Lower lobe of right lung (tissue), 2 donors: Measurements from ENCODE around the gene M6PR. TPM values are rescaled to one million over a fixed set of nuclear protein-coding genes. Genes with fewer than 3 reads are reported as not detected.

Source experiments
- ATAC-seq, 2 donors: fragments of 200-7000 bp; cut with Tn5 transposase; one replicate each; pipeline ENCODE4 v1.9.1; 2020 to 2022; ENCODE audit warnings: mild to moderate bottlenecking in 2 of 2, moderate library complexity in 2 of 2
- DNase-seq: peaks from one replicate; pipeline ENCODE4 v3.0.0-alpha.2; 2020
- H3K27ac ChIP-seq: fragments of 200-600 bp; one replicate; pipeline ENCODE4 v1.8.0; 2022
- H3K27me3 ChIP-seq: fragments of 200-600 bp; one replicate; pipeline ENCODE4 v1.8.0; 2022; ENCODE audit warnings: low read depth
- H3K36me3 ChIP-seq: fragments of 200-600 bp; one replicate; pipeline ENCODE4 v1.8.0; 2022; ENCODE audit warnings: mild to moderate bottlenecking
- H3K4me1 ChIP-seq: fragments of 200-600 bp; one replicate; pipeline ENCODE4 v1.8.0; 2022
- H3K4me3 ChIP-seq: fragments of 200-600 bp; one replicate; pipeline ENCODE4 v1.8.0; 2022; ENCODE audit warnings: mild to moderate bottlenecking
- H3K9me3 ChIP-seq: fragments of 200-600 bp; one replicate; pipeline ENCODE4 v1.8.0; 2022
- CTCF ChIP-seq: fragments of 200-600 bp; IDR thresholded peaks from one replicate; pipeline ENCODE4 v1.8.0; 2022; ENCODE audit warnings: antibody characterized with exemption, mild to moderate bottlenecking
- intact Hi-C: fragments of 100-400 bp; cut with DNase I; formaldehyde crosslinking; loops from one replicate; pipeline ENCODE4 v1.11.0; 2022
- total RNA-seq: library from RNA; stranded (reverse); fragmentation: NEBNext Ultra II Directional; extraction: Animal tissue kit (Norgen Biotek cat#: 25700); gene quantifications from one replicate; pipeline ENCODE4 v1.2.1, GENCODE V29; 2021
- donor health status: DM: no; HTN: yes; CAD: no; lungs with severe emphysema.

Gene M6PR
- total RNA-seq, 1 donor from 2014 or later, result 226 TPM

- intact Hi-C loops, result no loop called here
- Histone ChIP-seq H3K36me3 (no peaks in the 10 kb centered on the region), H3K4me3 (no peak overlapping the region), H3K4me1 (no peaks in the 10 kb centered on the region), H3K27ac (no peak overlapping the region), H3K9me3 (no peaks in the 10 kb centered on the region), H3K27me3 (no peaks in the 10 kb centered on the region)
- ATAC-seq (no peak), DNase-seq (no peak)
- TF ChIP-seq CTCF, result no peak
Measured at GRCh38 chr12:8899830-8900229, 49.6 kb downstream of the M6PR start.

- Histone ChIP-seq H3K27ac (no peak overlapping the region), H3K9me3 (no peaks in the 10 kb centered on the region), H3K36me3 (no peaks in the 10 kb centered on the region), H3K4me1 (no peaks in the 10 kb centered on the region), H3K27me3 (no peaks in the 10 kb centered on the region), H3K4me3 (no peak overlapping the region)
- ATAC-seq, result no peak
- no peak for TF ChIP-seq CTCF
- intact Hi-C loops, result no loop called here
- DNase-seq, result no peak
Measured at GRCh38 chr12:8897081-8897480, 52.4 kb downstream of the M6PR start.

- Histone ChIP-seq H3K4me3 (no peak overlapping the region), H3K4me1 (peaks cover 5% of the 10 kb centered on the region), H3K9me3 (no peaks in the 10 kb centered on the region), H3K36me3 (no peaks in the 10 kb centered on the region), H3K27ac (no peak overlapping the region), H3K27me3 (no peaks in the 10 kb centered on the region)
- no peak for TF ChIP-seq CTCF
- DNase-seq, result no peak
- intact Hi-C loops, result no loop called here
- ATAC-seq, result no peak
Measured at GRCh38 chr12:8894986-8895385, 54.5 kb downstream of the M6PR start.

GRCh38 chr12:8894378-8894777 is 55.1 kb downstream of the M6PR start:
- TF ChIP-seq CTCF, result no peak
- Histone ChIP-seq H3K4me3 (no peak overlapping the region), H3K9me3 (no peaks in the 10 kb centered on the region), H3K4me1 (peaks cover 5% of the 10 kb centered on the region), H3K27ac (no peak overlapping the region), H3K27me3 (no peaks in the 10 kb centered on the region), H3K36me3 (no peaks in the 10 kb centered on the region)
- DNase-seq (no peak), ATAC-seq (no peak)
- intact Hi-C loops, result no loop called here

- Histone ChIP-seq H3K4me3 (no peak overlapping the region), H3K27ac (no peak overlapping the region), H3K27me3 (no peaks in the 10 kb centered on the region), H3K4me1 (peaks cover 5% of the 10 kb centered on the region), H3K36me3 (no peaks in the 10 kb centered on the region), H3K9me3 (no peaks in the 10 kb centered on the region)
- no peak for ATAC-seq
- no peak for TF ChIP-seq CTCF
- DNase-seq, result no peak
- intact Hi-C loops, result no loop called here
Measured at GRCh38 chr12:8891976-8892375, 57.5 kb downstream of the M6PR start.

Other genes with a start within 250 kb of the M6PR start
- gene A2ML1, start 127.0 kb downstream of the M6PR start, total RNA-seq, result not detected
- 38.8 TPM for gene PHC1, start 35.1 kb downstream of the M6PR start, total RNA-seq
- gene KLRG1, start 39.9 kb upstream of the M6PR start, total RNA-seq, result 4.8 TPM
- gene A2M, start 166.3 kb upstream of the M6PR start, total RNA-seq, result 1,832 TPM